Psoas muscle (tissue), 8 donors: ENCODE measurements around the gene PIANP. TPM values are rescaled to one million over a fixed set of nuclear protein-coding genes. Genes with fewer than 3 reads are reported as not detected.
"Not testable (repeated sequence)": the region's sequence is repeated elsewhere in the genome, so short reads cannot be mapped to it uniquely, and the experiment has no call there.

Experiments used
- ATAC-seq, 4 donors: fragments of 200-7000 bp; cut with Tn5 transposase; one replicate each; pipeline ENCODE4 v1.9.1; 2020; ENCODE audit warnings: moderate library complexity in 3 of 4, mild to moderate bottlenecking in 2 of 4
- DNase-seq, 2 donors: peaks; one replicate each; pipeline ENCODE4 v3.0.0-alpha.2; 2020
- H3K27ac ChIP-seq: fragments of 200-600 bp; one replicate; pipeline ENCODE4 v1.8.0; 2022
- H3K27me3 ChIP-seq, 3 donors: fragments of 200-600 bp in 1 of 3; one replicate each; pipeline versions ENCODE4 v1.6.1 to v1.8.0; 2013 to 2022; ENCODE audit warnings: low read length in 2 of 3, mild to moderate bottlenecking in 2 of 3, moderate library complexity in 1 of 3; ENCODE audit not compliant: insufficient read depth in 3 of 3
- H3K36me3 ChIP-seq, 2 donors: fragments of 200-600 bp in 1 of 2; one replicate each; pipeline versions ENCODE4 v1.6.1 to v1.8.0; 2013 to 2022; ENCODE audit warnings: low read depth in 1 of 2, mild to moderate bottlenecking in 1 of 2, moderate library complexity in 1 of 2; ENCODE audit not compliant: insufficient read depth in 1 of 2
- H3K4me1 ChIP-seq: fragments of 200-600 bp; one replicate; pipeline ENCODE4 v1.8.0; 2022
- H3K4me3 ChIP-seq: fragments of 200-600 bp; one replicate; pipeline ENCODE4 v1.8.0; 2022; ENCODE audit warnings: mild to moderate bottlenecking
- H3K9me3 ChIP-seq: fragments of 200-600 bp; one replicate; pipeline ENCODE4 v1.8.0; 2022
- WGBS, 3 donors: extraction: QIAGEN DNeasy Blood & Tissue Kit; methylation state at CpG; one replicate each; pipeline versions ENCODE4 v1.1.6 to v1.1.7; 2013; 5-methylcytosine and 5-hydroxymethylcytosine counted together
- intact Hi-C, 2 donors: fragments of 100-400 bp; cut with DNase I; formaldehyde crosslinking; loops; one replicate each; pipeline versions ENCODE4 v1.11.0 to v1.14.2; 2022
- polyA plus RNA-seq, 3 donors: library from polyadenylated mRNA; stranded (reverse); fragments of 200-250 nt; gene quantifications; one replicate each; pipeline ENCODE4 v1.2.3, GENCODE V29; 2013
- total RNA-seq, 4 donors: library from RNA; stranded (reverse); fragmentation: NEBNext Ultra II Directional in 2 of 4; extraction: Animal tissue kit (Norgen Biotek cat#: 25700) in 2 of 4; gene quantifications; one replicate each; pipeline versions ENCODE4 v1.2.1 to v1.2.4, GENCODE V29; 2021 to 2023
- TF ChIP-seq, protein P1 (sequence below): fragments of 200-600 bp; IDR thresholded peaks from one replicate; pipeline ENCODE4 v1.8.0; 2022; ENCODE audit warnings: antibody characterized with exemption
- donor health status: healthy with polysubstance abuse.
- donor health status: DM: no; HTN: no; CAD: no; lungs with moderate emphysema.
- donor health status: Bipolar disorder and iron deficiency.
- donor health status: healthy.
- donor health status: DM: yes; HTN: yes; CAD: no.
- donor health status: DM: no; HTN: no; CAD: no.
- donor health status: DM: no; HTN: no; CAD: no.
- donor health status: DM: yes; HTN: yes; CAD: no.

PIANP gene
- total and polyA plus RNA-seq, 7 donors = 0.10 to 0.21 (median 0.17) TPM; not detected in 2

DNA sequence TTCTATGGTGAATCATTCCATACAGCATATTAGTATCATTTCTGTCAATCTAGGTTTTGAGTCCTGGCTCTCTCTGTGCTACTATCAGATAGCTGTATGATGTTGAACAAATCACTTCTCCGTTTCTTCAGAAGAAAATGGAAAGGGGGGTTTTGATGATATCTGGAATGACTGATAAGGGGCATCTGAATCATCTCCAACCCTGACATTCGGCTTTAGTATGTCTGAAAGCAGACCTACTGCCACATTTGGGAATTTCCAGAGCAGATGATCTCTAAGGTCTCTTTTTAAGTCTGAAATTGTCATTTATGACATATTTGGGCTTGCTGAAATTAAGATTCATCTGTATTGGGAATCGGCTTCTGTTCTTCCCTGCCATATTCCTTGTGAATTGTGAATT lies 42.2 kb upstream of the PIANP start:
- H3K4me3 ChIP-seq = no peak overlapping the region
- intact Hi-C loops = no loop called here
- DNase-seq = no peak
- H3K36me3 ChIP-seq = peaks cover 0 to 19% of the 10 kb centered on the region in 2 donors
- WGBS, 3 donors = 88 to 90% (median 89%) methylated on average over 3 of the region's 3 CpGs
- TF ChIP-seq, protein P1, sequence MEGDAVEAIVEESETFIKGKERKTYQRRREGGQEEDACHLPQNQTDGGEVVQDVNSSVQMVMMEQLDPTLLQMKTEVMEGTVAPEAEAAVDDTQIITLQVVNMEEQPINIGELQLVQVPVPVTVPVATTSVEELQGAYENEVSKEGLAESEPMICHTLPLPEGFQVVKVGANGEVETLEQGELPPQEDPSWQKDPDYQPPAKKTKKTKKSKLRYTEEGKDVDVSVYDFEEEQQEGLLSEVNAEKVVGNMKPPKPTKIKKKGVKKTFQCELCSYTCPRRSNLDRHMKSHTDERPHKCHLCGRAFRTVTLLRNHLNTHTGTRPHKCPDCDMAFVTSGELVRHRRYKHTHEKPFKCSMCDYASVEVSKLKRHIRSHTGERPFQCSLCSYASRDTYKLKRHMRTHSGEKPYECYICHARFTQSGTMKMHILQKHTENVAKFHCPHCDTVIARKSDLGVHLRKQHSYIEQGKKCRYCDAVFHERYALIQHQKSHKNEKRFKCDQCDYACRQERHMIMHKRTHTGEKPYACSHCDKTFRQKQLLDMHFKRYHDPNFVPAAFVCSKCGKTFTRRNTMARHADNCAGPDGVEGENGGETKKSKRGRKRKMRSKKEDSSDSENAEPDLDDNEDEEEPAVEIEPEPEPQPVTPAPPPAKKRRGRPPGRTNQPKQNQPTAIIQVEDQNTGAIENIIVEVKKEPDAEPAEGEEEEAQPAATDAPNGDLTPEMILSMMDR = no peak
- no peaks in the 10 kb centered on the region for H3K9me3 ChIP-seq
- H3K4me1 ChIP-seq = peaks cover 3% of the 10 kb centered on the region
- H3K27ac ChIP-seq = no peak overlapping the region
- no peaks in the 10 kb centered on the region for H3K27me3 ChIP-seq
- ATAC-seq = no peak

DNA sequence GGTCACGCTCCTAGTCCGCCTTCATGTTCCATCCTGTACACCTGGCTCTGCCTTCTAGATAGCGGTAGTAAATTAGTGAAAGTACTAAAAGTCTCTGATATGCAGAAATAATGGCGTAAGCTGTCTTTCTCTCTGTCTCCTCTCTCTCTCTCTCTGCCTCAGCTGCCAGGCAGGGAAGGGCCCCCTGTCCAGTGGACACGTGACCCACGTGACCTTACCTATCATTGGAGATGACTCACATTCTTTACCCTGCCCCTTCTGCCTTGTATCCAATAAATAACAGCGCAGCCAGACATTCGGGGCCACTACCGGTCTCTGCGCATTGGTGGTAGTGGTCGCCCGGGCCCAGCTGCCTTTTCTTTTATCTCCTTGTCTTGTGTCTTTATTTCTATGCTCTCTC lies 41.5 kb upstream of the PIANP start:
- peaks cover 0 to 12% of the 10 kb centered on the region in 2 donors for H3K36me3 ChIP-seq
- WGBS, 3 donors = 74 to 76% (median 74%) methylated on average over 9 to 12 of the region's 12 CpGs
- ATAC-seq, DNase-seq, intact Hi-C loops, H3K4me1 ChIP-seq, H3K4me3 ChIP-seq, H3K27me3 ChIP-seq, H3K9me3 ChIP-seq, H3K27ac ChIP-seq: not testable (repeated sequence)

DNA sequence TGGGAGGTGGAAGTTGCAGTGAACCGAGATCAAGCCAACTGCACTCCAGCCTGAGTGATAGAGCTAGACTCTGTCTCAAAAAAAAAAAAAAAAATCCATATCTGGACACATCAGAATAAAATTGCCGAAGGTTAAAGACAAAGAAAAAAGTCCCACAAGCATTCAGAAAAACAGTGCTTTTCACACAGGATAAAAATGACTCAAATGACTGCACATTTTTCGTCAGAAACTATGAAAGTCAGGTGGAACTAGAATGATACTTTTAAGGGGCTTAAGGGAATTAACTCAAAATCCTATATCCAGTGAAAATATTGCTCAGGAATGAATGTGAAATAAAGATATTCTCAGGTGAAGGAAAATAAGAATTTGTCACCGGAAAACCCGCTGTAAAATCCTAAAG lies 36.1 kb upstream of the PIANP start:
- peaks cover 12% of the 10 kb centered on the region for H3K4me1 ChIP-seq
- intact Hi-C loops = loop anchor here in 1 of 2 donors (5.0 kb wide), 1 partner anchor 41 kb away; no protein-coding TSS in a partner anchor
- TF ChIP-seq, protein P1 = no peak
- no peak overlapping the region for H3K4me3 ChIP-seq
- ATAC-seq (no peak), DNase-seq (no peak)
- H3K36me3 ChIP-seq = peaks cover 5 to 16% of the 10 kb centered on the region in 2 donors
- H3K9me3 ChIP-seq = no peaks in the 10 kb centered on the region
- H3K27me3 ChIP-seq = no peaks in the 10 kb centered on the region
- peak overlapping the region; percentile 84 for H3K27ac ChIP-seq
- 91 to 97% (median 93%) methylated on average over 5 of the region's 5 CpGs for WGBS, 3 donors

DNA sequence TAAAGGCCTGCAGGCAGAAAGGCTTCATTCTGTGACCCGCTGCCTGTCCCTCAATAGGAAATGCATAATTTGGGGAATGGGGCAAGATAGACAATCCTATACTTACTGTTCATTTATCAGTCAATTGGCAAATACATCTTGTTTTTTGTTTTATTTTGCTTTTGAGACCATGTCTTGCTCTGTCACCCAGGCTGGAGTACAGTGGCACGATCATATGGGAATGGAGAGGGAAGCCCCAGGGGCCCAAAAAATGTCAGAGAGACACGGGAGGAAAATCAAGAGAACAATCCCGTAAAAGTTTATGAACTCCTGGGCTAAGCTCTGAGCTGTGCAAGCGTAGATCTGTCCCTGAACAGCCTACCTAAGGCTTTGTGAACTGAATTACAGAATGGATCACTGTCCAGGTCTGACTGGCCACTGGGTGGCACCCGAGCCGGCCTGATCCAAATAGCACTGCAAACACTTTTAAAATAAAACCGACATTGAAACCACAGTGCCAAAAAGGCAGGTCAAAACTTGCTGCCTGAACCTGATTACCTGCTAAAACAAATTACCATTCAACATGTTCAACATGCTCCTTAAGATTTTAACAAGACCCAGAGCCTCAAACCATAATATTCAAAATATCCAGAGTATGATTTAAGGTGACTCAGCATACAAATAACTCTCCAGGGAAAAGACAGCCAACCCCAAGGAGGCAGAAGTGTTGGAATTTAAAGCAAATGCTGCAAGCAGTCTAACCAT lies 35.0 kb upstream of the PIANP start:
- Histone ChIP-seq H3K9me3 (no peaks in the 10 kb centered on the region), H3K27ac (peak overlapping the region; percentile 84), H3K36me3 (peaks cover 8 to 27% of the 10 kb centered on the region in 2 donors), H3K4me3 (peak overlapping the region; percentile 30), H3K27me3 (no peaks in the 10 kb centered on the region), H3K4me1 (peaks cover 12% of the 10 kb centered on the region)
- intact Hi-C loops = loop anchor here (2.0 to 5.0 kb wide), 3 partner anchors 42 to 91 kb away; no protein-coding TSS in a partner anchor
- DNase-seq = peak; percentile 61 to 83
- TF ChIP-seq, protein P1 = peak; percentile 79
- 28 to 40% (median 32%) methylated on average over 8 of the region's 8 CpGs for WGBS, 3 donors
- ATAC-seq = peak; percentile 93 to 98 (median 96)

DNA sequence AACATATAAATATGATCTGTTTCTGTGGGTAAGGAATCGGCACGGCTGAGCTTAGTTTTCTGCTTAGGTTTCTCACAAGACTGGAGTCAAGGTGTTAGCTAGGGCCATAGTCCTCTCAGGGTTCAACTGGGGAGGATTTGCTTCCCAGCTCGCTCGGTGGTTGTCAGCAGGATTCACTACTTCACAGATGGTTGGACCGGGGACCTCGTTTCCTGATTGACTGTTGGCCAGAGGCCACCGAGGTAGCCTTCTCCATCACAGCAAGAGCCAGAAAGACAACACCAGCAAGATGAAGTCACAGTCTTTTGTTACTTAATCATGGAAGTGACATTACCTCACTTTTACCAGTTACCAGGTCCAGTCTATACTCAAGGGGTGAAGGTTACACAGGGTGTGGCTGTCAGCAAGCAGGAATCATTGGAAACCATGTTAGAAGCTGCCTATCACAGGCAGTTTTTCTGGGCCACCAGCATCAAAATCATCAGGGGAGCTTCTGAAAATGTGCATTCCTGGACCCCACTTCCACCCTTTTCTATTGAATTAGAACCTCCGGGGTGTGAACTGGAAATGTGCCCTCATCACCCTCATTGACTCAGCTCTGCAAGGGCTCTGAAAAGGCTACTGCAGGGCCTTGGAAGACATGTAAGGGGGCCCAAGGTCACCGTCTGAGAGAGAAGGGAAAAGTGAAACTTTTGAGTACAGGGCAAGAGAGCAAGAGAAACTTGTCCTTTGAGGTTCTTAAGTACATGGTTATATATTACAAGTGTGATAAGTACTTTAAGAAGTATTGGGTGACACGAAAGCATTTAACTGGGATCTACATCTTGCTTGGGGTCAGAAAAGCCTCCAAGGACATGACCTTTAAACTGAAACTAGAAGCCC lies 34.1 kb upstream of the PIANP start:
- Histone ChIP-seq H3K4me1 (peaks cover 12% of the 10 kb centered on the region), H3K27ac (peak overlapping the region; percentile 84), H3K27me3 (no peaks in the 10 kb centered on the region), H3K4me3 (no peak overlapping the region), H3K9me3 (no peaks in the 10 kb centered on the region), H3K36me3 (peaks cover 15 to 36% of the 10 kb centered on the region in 2 donors)
- TF ChIP-seq, protein P1 = no peak
- WGBS, 3 donors = 49 to 65% (median 50%) methylated on average over 10 of the region's 10 CpGs
- ATAC-seq = no peak
- intact Hi-C loops = loop anchor here (2.0 to 5.0 kb wide), 3 partner anchors 43 to 92 kb away; no protein-coding TSS in a partner anchor
- no peak for DNase-seq
